Fibroblast of gingiva (primary cell): ENCODE data around the gene OR2Z1.

Source experiments
- DNase-seq: peaks from one replicate; pipeline ENCODE4 v3.0.0-alpha.2; 2011; ENCODE audit warnings: low read depth

OR2Z1 gene

GRCh38 chr19:8721334-8721733 is at the start of gene OR2Z1:
TSS of gene OR2Z1 (plus strand) at chr19:8721634. CDS start at chr19:8731029, 9,395 bp downstream.
- DNase-seq: no peak

- no peak for DNase-seq
These were observed 48.0 kb upstream of the OR2Z1 start for GRCh38 chr19:8673276-8673891.

GRCh38 chr19:8675066-8675465 is 46.4 kb upstream of the OR2Z1 start:
- no peak for DNase-seq

- DNase-seq: no peak
These were observed 43.1 kb upstream of the OR2Z1 start for GRCh38 chr19:8678244-8678807.

GRCh38 chr19:8680676-8681344 is 40.6 kb upstream of the OR2Z1 start:
- DNase-seq: no peak

GRCh38 chr19:8681345-8682029 is 39.9 kb upstream of the OR2Z1 start:
- no peak for DNase-seq

GRCh38 chr19:8682472-8682871 is 39.0 kb upstream of the OR2Z1 start:
- DNase-seq: no peak

- no peak for DNase-seq
These were observed 38.5 kb upstream of the OR2Z1 start for GRCh38 chr19:8682931-8683330.

- DNase-seq: no peak
These were observed 37.2 kb upstream of the OR2Z1 start for GRCh38 chr19:8684001-8684902.

- no peak for DNase-seq
These were observed 34.9 kb upstream of the OR2Z1 start for GRCh38 chr19:8686549-8686948.

- DNase-seq: no peak
These were observed 32.5 kb upstream of the OR2Z1 start for GRCh38 chr19:8688930-8689329.

- no peak for DNase-seq
These were observed 30.5 kb upstream of the OR2Z1 start for GRCh38 chr19:8690753-8691539.

GRCh38 chr19:8695501-8695900 is 25.9 kb upstream of the OR2Z1 start:
- DNase-seq: no peak

GRCh38 chr19:8695911-8696310 is 25.5 kb upstream of the OR2Z1 start:
- DNase-seq: no peak

GRCh38 chr19:8696993-8697392 is 24.4 kb upstream of the OR2Z1 start:
- DNase-seq: no peak

- DNase-seq: no peak
These were observed 23.6 kb upstream of the OR2Z1 start for GRCh38 chr19:8697671-8698432.

- DNase-seq: no peak
These were observed 22.9 kb upstream of the OR2Z1 start, which contains the start of gene ACTL9 for GRCh38 chr19:8698433-8699063. TSS of gene ACTL9 (minus strand) at chr19:8698795. CDS start at chr19:8698701, 94 bp downstream.

- no peak for DNase-seq
These were observed 21.5 kb upstream of the OR2Z1 start for GRCh38 chr19:8699908-8700307.

GRCh38 chr19:8700956-8701355 is 20.5 kb upstream of the OR2Z1 start:
- DNase-seq: no peak

GRCh38 chr19:8702350-8702749 is 19.1 kb upstream of the OR2Z1 start:
- DNase-seq: no peak
